ENCODE results near the gene MYO1D.
A peak's percentile ranks its signal among the peaks of the same experiment; 100 is the strongest.

Gene MYO1D

DNA sequence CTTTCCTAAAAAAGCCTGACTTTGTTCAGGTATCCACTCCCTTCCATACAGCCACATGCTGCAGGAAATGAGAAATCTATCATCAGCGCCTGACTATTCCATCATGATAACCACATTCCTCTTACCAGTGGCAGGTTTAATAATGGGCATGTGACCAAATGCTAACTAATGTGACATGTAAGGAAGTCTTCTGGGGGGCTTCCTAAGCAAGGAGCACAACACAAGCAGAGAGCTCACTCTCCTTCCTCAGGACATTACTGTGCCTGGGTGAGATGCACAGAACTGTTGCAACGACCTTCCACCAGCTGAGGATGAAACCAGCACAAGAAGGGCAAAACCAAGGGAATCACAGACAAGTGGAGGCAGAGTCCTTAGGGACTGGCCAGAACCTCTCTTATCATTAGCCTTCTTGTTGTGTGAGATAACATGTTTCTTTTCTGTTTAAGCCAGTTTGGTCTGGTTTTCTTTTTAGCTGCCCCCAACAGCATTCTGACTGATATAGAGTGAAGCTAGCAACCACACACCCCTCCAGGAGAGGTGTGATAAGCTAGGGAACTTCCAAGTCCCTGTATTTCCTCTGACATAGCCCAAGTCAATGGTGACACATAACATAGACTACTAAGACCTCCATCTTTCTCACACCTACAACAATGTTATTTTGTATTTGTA is 16.9 kb downstream of the MYO1D start:
- FAIRE-seq, result no peak
- no peak for DNase-seq (ENCODE audit: low spot score)

DNA sequence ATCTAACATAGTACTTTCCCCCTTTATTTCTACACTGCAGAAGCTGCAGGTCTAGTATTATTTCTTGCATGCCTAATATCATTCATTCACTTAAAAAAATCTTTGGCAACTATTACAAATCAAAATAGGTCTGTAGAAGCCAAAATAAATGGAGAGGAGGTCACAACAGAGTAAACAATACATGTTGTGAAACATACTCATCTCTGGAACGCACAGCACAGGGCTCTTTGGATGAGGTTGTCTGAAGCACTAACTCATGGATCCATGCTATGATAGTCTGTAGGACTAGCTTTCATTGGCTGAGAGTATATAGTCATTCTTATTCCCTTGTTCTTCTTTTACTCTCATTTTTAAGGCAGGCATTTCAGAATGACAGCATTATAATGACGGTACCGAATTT is 21.3 kb downstream of the MYO1D start:
- FAIRE-seq (no peak), DNase-seq (ENCODE audit: low spot score) (no peak)

DNA sequence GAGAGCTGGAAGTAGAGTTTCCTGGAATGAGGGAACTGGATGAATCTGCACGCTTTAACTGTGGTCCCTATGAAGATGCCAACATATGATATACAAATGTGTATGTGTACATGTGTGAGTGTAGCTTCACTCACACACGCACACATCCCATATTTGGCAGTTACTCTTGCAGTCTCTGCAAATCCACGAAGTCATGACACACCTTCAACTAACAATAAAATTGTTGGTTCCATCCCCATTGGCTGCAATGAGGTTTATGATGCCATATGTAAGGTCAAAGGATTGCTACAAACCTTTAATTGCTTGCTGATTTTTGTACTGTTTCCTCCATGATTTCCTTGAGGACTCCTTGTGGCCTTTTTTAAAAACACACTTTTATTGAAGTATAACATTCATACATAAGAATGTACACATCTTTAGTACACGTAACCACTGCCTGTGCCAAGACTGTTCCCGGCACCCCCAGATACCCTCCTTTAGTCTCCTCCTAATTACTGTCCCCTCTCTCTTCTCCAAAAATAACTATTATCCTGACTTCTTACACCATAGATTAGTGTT is 22.0 kb downstream of the MYO1D start:
- FAIRE-seq (peak; percentile 44), DNase-seq (ENCODE audit: low spot score) (no peak)

DNA sequence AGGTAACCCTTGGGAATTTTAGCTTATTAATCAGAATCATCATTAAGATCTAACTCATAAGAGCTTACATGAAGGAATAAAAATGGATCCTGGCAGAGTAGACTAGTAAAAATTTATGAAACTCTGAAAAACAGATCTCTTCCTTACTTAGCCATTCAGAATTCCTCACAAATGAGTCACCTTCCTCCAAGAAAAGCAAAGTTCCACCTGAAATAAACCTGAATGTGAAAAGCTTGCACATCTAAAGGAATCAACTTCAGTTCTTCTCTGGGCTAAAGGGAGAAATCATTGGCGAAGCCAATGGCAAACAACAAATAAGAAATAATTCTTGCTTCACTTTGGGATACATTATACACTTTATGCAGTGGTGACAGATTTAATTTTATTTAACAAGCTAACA is 22.7 kb downstream of the MYO1D start:
- FAIRE-seq, result no peak
- peak; percentile 40 for DNase-seq (ENCODE audit: low spot score)

DNA sequence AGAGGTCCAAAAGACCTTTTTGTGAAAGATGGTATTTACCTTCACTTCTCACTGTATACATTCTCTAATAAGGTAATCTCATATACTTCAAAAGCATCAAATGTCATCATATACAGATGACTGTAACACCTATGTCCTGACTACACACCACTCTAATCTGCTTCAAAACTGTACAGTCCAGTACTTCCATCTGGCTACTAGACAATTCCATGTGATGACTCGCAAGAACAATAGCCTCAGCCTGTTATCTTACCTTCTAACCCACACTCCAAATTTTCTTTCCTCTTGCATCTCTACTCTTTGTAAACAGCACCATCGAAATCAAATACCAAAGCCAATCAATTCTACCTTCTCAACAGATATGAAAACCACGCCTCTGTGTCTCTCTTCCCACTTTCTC is 24.1 kb downstream of the MYO1D start:
- peak; percentile 16 for DNase-seq (ENCODE audit: low spot score)
- no peak for FAIRE-seq

DNA sequence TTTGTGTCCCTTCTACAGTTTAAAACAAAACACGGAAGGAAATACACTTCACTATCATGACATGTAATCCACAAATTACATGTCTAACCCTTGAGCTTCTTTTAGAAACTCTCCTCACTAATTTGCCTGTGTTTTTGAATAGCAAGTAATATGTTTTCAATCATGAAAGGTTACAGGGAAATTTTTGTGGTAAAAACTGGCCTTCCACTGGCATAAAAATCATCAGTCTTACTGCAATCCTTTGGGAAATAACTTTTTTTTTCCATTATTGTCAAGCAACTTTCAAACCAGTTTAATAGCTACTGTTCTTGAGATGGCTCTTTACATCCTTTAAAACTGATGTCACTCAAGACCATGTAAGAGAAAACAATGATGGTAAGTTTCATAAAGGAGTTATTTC is 27.0 kb downstream of the MYO1D start:
- FAIRE-seq (no peak), DNase-seq (ENCODE audit: low spot score) (no peak)

DNA sequence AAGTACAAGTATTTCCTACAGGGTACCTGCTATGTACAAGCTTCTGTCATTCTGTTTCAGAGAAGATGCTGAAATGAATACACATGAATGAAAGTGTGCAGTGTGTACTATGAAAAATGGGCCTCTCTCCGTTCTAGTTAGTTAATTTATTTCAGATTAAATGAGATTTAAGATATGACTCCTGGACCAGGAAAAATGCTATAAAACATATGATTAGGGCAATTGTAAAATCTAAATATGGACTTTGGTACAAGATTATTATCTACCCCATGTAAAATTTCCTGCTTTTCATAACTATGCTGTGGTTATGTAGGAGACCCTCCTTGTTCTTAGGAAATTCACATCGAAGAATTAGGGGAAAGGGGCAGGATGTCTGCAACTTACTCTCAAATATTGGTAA is 28.9 kb downstream of the MYO1D start:
- DNase-seq (ENCODE audit: low spot score) (no peak), FAIRE-seq (no peak)

DNA sequence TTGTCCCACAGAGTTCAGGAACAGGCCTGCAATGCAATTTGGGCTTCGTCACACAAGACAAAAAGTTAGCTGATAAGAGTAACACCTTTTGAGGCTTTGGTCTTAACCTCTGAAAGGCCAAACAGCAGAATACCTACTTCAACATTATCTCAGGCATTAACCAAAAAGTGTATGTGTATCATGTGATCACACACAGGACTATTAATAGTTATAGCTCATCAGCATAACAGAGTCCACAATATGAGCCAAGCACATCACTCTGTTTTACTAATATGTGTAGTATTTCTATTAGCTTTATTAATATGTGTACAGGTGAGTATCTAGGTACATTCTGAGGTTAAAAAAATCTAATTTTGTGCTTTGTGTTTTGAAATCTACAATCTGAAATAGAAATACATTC is 30.8 kb downstream of the MYO1D start:
- no peak for FAIRE-seq
- no peak for DNase-seq (ENCODE audit: low spot score)

DNA sequence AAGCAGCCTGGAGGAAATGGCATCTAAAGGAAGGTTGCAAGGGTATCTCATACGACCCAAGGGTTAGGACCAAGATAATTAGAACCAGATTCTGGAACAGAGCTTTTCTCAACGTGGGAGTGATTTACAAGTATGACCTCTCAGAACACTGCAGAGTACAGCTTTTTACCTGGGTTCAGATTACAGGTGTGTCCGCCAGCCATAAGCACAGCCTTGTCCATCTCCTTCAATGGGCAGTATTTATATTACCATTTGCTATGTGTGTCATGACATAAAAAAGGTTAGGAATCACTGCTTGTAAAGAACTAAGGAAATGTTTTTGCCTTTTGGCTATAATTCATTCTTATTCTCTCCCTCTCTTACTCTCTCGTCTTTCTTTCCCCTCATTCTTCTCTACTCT is 36.7 kb downstream of the MYO1D start:
- FAIRE-seq (no peak), DNase-seq (ENCODE audit: low spot score) (no peak)

DNA sequence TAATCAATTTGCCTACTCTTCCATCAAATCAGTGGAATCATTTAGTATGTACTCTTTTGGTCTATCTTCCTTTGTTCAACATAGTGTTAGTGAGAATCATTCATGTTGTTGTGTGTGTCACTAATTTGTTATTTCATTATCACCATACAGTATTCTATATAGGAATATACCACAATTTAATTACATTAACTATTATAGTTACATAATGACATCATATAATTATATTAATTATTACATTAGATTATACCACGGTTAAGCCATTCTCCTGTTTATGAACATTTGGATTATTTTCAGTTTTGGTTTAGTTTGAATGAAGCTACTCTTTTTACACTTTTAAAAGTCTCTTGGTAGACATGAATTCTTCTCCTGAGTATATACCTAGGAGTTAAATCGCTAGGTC is 40.4 kb downstream of the MYO1D start:
- DNase-seq (ENCODE audit: low spot score) (no peak), FAIRE-seq (no peak)

DNA sequence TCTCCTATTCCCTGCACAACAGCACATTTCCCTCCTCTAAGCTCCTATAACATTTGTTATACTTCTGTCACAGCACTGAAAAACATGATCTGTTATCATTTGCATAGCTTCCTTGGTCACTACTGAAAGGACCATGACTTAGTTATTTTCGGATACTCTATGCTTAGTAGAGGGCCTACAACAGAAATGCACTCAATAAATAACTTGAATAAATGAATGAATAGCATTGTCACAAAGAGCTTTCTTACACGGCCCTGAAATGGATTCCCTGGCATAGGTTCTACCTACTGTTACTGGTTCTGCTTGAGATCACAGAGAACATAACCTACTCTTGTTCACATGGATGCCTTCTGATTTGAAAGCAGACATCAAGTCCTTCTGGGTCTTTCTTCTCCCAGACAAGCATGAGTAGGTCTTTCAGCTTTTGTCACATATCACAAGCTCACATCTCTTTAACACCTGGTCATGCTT is 41.6 kb downstream of the MYO1D start:
- DNase-seq (ENCODE audit: low spot score), result no peak

DNA sequence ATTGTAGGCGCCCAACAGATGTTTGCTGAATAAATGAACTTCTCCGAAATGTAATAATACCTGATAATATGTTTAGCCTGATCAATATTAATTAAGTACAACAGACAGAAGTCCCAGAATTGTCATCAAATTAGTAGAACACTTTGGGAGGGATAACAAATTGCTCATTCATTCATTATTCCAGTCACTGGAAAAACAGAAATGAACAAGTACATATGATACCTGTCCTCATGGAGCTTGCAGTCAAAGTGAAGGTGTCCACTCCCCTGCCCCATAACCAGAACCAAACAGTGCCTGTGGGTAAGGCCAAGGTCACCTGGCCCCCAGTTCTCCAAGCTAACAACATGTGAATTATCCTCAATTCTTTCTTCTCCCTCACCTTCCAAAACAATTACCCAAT is 42.8 kb downstream of the MYO1D start:
- FAIRE-seq (no peak), DNase-seq (ENCODE audit: low spot score) (no peak)

More for the DNA sequence above, 41.6 kb downstream of the MYO1D start:
- no peak for FAIRE-seq

DNA sequence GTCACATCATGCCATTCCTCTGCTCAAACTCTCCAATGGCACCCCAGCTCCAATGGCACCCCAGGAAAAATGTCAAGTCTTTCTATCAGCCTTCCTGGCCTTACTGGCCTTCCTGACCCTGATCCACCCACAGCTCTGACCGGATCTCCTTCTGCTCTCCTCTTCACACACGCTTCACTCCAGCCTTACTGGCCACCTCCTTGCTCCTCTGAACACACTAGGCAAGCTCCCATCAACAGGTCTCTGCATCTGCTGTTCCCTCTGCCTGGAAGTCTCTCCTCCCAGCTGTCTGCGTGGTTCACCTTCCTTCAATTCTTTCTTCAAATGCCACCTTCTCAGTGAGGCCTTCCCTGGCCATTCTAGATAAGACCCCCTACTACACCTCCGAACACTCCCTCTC is 43.4 kb downstream of the MYO1D start:
- no peak for DNase-seq (ENCODE audit: low spot score)
- no peak for FAIRE-seq

DNA sequence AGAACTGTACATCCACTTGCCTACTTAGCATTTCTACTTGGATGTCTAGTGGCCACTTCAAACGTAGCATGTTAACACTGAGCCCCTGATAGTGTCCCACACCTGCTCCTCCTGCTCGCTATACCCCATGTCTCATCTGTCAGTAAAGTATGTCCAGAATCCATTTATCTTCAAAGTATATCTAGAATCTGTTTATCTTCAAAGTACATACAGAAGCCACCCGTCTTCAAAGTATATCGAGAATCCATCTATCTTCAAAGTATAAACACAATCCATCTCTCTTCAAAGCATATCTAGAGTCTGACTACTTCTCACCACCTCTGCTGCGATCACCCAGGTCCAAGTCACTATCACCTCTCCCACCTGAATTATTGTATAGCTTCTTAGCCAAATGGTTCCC is 43.8 kb downstream of the MYO1D start:
- DNase-seq (ENCODE audit: low spot score) (no peak), FAIRE-seq (no peak)

DNA sequence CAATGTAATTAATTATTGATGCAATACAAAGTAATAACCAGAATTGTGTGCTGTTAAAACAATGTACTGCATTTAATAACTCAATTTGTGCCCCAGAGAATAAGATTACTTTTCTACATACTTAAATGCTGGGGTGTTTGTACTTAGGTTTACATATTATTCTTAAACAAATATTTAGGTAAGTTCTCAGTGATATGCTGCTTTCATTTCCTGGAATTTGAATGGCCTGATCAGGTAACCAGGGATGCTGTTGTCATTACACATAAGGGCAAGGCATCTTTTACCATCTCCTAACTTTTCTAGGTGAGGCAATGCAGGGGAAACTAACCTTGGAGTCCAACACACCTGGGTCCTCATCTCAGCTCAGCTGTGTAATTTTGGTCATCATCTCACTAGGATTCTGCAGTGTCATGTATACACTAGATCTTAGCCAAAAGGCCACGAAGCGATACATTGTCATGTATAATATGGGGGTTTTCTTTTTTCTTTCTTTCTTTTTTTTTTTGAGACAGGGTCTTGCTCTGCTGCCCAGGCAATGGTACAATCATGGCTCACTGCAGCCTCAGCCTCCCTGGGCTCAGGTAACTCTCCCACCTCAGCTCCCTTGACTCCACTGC is 45.2 kb downstream of the MYO1D start:
- FAIRE-seq (no peak), DNase-seq (ENCODE audit: low spot score) (no peak)

DNA sequence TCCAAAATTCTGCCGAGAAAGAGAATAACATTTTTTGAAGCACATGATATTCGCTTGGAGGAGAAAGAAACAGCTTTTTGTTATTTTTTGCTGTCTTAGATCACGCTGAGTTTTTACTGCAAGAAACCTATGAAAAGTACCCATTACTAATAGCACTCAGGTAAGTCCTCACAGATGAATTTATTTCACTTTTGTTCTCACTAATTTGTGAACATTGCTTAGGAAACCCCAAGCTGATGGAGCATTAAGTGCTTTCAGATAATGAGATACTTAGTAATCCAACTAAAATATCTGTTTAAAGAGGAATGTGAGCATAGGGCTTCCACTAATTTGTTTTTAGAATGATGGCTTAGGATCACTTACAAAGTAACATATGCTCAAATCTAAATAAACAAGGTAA is 45.7 kb downstream of the MYO1D start:
- DNase-seq (ENCODE audit: low spot score), result no peak
- no peak for FAIRE-seq

DNA sequence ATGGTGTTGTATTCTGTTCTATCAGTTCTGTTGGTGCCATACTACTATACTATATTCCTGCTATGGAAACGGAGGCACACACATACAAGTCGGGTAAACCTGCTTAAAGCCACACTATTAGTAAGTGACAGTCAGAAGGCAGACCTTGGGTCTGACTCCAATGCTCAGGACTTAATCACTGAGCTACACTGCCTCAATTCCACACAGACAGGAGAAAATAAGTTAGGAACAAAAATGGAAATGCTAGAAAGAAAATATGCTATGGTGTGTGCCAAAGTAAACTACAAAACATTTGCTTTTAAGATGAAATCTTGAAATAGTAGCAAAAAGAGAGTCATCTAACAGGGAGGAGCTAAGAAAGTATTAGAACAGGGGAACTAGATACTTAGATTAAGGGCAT is 48.1 kb downstream of the MYO1D start:
- FAIRE-seq, result no peak
- no peak for DNase-seq (ENCODE audit: low spot score)

DNA sequence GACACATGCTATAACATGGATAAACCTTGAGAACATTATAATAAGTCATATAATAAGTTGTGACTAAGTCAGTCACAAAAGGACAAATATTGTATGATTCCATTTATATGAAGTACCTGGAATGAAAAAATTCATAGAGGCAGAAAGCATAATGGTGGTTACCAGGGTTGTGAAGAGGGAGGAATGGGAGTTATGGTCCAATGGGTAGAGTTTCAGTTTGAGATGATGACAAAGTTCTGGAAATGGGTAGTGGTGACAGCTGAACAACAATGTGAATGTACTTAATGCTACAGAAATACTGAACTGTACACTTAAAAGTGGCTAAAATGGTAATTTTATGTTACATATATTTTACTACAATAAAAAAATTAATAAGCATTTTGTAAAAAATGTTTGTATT is 49.7 kb downstream of the MYO1D start:
- no peak for FAIRE-seq
- no peak for DNase-seq (ENCODE audit: low spot score)

DNA sequence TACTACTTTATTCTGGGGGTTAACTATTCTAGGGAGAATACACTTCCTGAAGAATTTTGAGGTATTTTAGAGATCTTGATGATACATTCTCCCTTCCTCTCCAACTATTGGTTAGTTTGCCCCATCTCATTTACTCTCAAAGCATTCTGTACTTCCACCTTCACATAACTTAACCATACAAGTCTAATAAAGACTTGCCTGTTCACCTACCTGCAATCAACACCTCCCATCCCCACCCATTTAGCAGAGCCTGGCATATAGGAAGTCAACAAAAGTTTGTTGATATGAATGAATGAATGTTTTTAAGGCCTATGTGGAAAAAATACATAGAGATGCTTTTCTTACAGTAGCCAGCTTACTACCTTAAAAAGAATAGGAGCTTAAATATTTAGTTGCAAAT is 50.8 kb downstream of the MYO1D start:
- no peak for DNase-seq (ENCODE audit: low spot score)
- no peak for FAIRE-seq

DNA sequence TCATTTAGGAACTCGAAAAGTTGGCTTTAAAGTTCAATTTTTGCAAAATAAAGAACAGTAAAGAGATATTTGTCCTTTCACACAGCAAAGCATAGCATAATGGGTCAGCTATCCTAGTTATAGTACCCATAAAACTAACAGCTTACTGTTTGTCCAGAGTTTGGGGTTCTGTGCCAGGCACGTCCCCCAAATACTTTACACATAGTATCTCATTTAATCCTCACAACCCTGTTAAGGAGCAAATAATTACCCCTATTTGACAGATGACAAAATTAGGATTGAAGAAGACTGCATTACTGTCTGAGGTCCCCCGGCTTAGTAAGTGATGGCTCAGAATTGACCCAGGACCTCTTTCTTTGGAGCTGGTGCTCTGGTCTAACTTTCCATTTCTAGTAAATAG is 52.6 kb downstream of the MYO1D start:
- DNase-seq (ENCODE audit: low spot score) (no peak), FAIRE-seq (no peak)

DNA sequence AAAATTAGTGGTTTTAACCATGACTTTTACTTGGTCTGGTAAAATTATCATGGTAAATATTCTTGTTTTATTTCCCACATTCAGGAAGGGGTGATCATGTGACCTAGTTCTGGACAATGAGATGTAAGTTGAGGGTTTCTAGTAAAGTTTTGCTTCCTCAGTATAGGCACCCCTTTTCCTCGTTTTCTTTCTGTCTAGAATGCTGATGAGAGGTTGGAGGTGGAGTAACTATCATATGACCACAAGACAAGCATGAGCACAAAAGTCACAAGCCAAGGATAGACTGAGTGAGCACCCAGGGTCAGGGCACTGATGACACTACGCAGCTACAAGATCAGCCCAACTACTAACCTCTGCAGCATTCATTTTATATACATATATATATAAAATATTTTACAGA is 53.9 kb downstream of the MYO1D start:
- FAIRE-seq (no peak), DNase-seq (ENCODE audit: low spot score) (no peak)

DNA sequence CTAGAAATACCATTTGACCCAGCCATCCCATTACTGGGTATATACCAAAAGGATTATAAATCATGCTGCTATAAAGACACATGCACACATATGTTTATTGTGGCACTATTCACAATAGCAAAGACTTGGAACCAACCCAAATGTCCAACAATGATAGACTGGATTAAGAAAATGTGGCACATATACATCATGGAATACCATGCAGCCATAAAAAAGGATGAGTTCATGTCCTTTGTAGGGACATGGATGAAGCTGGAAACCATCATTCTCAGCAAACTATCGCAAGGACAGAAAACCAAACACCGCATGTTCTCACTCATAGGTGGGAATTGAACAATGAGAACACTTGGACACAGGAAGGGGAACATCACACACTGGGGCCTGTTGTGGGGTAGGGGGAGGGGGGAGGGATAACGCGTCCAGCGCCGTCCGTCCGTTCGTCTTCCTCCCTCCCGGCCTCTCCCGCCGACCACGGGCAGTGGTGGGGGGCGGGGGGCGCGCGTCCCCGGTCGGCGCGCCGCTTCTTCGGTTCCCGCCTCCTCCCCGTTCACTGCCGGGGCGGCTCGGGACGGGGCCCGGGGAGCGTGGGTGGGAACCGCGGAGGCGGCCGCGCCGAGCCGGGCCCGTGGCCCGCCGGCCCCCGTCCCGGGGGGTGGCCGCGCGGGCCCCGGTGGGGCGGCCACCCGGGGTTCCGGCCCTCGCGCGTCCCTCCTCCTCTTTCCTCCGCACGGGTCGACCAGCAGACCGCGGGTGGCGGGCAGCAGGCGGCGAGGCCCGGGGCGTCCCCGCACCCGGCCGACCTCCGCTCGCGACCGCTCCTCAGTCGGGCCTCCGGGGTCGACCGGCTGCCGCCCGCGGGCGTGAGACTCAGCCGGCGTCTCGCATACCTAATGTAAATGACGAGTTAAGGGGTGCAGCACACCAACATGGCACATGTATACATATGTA is 54.7 kb downstream of the MYO1D start:
- DNase-seq (ENCODE audit: low spot score) (peak; percentile 24), FAIRE-seq (peak; percentile 100)

Data from urothelium cell line (cell line).